Spleen (tissue), 7 donors: ENCODE results near the gene SENP3.

Source experiments
- POLR2A ChIP-seq, 3 donors: fragments of 450-650 bp; IDR thresholded peaks; one replicate each; pipeline ENCODE4 v1.5.1; 2017; ENCODE audit warnings: antibody characterized with exemption in 3 of 3, mild to moderate bottlenecking in 1 of 3
- POLR2AphosphoS5 ChIP-seq, 3 donors: sonication (generic); formaldehyde crosslinking; IDR thresholded peaks; one replicate each; pipeline ENCODE4 v1.5.1; 2017; ENCODE audit warnings: antibody characterized with exemption in 3 of 3
- TF ChIP-seq, protein P1 (sequence below), 11 experiments: fragments of 200-600 bp in 7 of 11; fragments of 450-650 bp in 4 of 11; sonication (generic) in 4 of 11; IDR thresholded peaks in 8 of 11; conservative IDR thresholded peaks in 3 of 11; 1 replicate in 7 of 11; 2 replicates in 4 of 11; pipeline versions ENCODE4 v1.4.0 to v1.8.0; 2016 to 2021; ENCODE audit warnings: antibody characterized with exemption in 11 of 11, inconsistent platforms in 4 of 11, mild to moderate bottlenecking in 1 of 11
- donor health status: DM: no; HTN: no; CAD: no; lungs with moderate emphysema.
- donor health status: DM: no; HTN: no; CAD: no.
- donor health status: DM: no; HTN: no; CAD: no.

DNA sequence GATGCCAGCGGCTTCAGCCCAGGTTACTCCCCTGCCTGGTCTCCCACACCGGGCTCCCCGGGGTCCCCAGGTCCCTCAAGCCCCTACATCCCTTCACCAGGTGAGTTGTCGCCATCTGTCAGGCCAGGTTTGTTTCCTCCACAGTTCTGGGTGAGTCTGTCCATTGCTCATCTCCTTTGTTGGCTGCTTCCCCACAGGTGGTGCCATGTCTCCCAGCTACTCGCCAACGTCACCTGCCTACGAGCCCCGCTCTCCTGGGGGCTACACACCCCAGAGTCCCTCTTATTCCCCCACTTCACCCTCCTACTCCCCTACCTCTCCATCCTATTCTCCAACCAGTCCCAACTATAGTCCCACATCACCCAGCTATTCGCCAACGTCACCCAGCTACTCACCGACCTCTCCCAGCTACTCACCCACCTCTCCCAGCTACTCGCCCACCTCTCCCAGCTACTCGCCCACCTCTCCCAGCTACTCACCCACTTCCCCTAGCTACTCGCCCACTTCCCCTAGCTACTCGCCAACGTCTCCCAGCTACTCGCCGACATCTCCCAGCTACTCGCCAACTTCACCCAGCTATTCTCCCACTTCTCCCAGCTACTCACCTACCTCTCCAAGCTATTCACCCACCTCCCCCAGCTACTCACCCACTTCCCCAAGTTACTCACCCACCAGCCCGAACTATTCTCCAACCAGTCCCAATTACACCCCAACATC, 48.7 kb upstream of the SENP3 start:
- no peak for TF ChIP-seq POLR2A (IDR thresholded peaks at IDR 0.05)
- TF ChIP-seq, protein P1, sequence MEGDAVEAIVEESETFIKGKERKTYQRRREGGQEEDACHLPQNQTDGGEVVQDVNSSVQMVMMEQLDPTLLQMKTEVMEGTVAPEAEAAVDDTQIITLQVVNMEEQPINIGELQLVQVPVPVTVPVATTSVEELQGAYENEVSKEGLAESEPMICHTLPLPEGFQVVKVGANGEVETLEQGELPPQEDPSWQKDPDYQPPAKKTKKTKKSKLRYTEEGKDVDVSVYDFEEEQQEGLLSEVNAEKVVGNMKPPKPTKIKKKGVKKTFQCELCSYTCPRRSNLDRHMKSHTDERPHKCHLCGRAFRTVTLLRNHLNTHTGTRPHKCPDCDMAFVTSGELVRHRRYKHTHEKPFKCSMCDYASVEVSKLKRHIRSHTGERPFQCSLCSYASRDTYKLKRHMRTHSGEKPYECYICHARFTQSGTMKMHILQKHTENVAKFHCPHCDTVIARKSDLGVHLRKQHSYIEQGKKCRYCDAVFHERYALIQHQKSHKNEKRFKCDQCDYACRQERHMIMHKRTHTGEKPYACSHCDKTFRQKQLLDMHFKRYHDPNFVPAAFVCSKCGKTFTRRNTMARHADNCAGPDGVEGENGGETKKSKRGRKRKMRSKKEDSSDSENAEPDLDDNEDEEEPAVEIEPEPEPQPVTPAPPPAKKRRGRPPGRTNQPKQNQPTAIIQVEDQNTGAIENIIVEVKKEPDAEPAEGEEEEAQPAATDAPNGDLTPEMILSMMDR (IDR thresholded peaks at IDR 0.05 in 8 of 11, conservative IDR thresholded peaks at IDR 0.05 in 3 of 11), result no peak
- no peak for TF ChIP-seq POLR2AphosphoS5 (IDR thresholded peaks at IDR 0.05)
